B cell (primary cell): ENCODE measurements around the gene MSH3. TPM values are rescaled to one million over a fixed set of nuclear protein-coding genes. Genes with fewer than 3 reads are reported as not detected.

Experiments used
- ATAC-seq: fragments of 200-7000 bp; cut with Tn5 transposase; one replicate; pipeline ENCODE4 v1.10.0; 2021; ENCODE audit warnings: low read depth, mild to moderate bottlenecking, moderate number of reproducible peaks, moderate library complexity
- CTCF ChIA-PET: fragments of 350-600 bp; sonication (Branson Sonifier 250); formaldehyde crosslinking; loops from one replicate; lab custom pipeline; 2021; ENCODE audit warnings: antibody characterized with exemption, inconsistent platforms; lab: Charles Lee
- POLR2A ChIA-PET: fragments of 350-600 bp; sonication (Branson Sonifier 250); formaldehyde crosslinking; loops from one replicate; lab custom pipeline; 2021; ENCODE audit warnings: antibody characterized with exemption; lab: Charles Lee
- DNase-seq: peaks from one replicate; pipeline ENCODE4 v3.0.0; 2013
- H2AFZ ChIP-seq: 2 replicates; pipeline ENCODE4 v1.6.1; 2012; ENCODE audit warnings: mild to moderate bottlenecking, low read depth, low read length; ENCODE audit not compliant: insufficient read depth, poor library complexity, severe bottlenecking
- H3K27ac ChIP-seq, 2 donors: 1 replicate in 1 of 2; 2 replicates in 1 of 2; pipeline ENCODE4 v1.5.1; 2012 to 2013; ENCODE audit warnings: low read length in 2 of 2, mild to moderate bottlenecking in 2 of 2, moderate library complexity in 1 of 2
- H3K27me3 ChIP-seq, 4 experiments: fragments of 200-600 bp in 1 of 4; sonication (generic) in 1 of 4; replicated peaks in 1 of 4; 1 replicate in 2 of 4; 2 replicates in 2 of 4; pipeline versions ENCODE4 v1.6.1 to v1.7.0; 2013 to 2016; ENCODE audit warnings: low read length in 3 of 4, mild to moderate bottlenecking in 2 of 4, mixed read lengths in 1 of 4, moderate library complexity in 1 of 4; ENCODE audit not compliant: insufficient read depth in 4 of 4, control insufficient read depth in 3 of 4; ENCODE audit errors: control extremely low read depth in 1 of 4
- H3K36me3 ChIP-seq, 2 experiments: replicated peaks in 1 of 2; 1 replicate in 1 of 2; 2 replicates in 1 of 2; pipeline versions ENCODE4 v1.6.1 to v1.7.1; 2013; ENCODE audit warnings: low read length in 1 of 2; ENCODE audit not compliant: insufficient read depth in 2 of 2, control insufficient read depth in 1 of 2; ENCODE audit errors: control extremely low read depth in 1 of 2, extremely low read depth in 1 of 2
- H3K4me1 ChIP-seq, 2 donors: fragments of 200-600 bp in 1 of 2; sonication (generic) in 1 of 2; 1 replicate in 1 of 2; 2 replicates in 1 of 2; pipeline versions ENCODE4 v1.5.1 to v1.6.1; 2013 to 2017; ENCODE audit warnings: low read length in 2 of 2; ENCODE audit not compliant: control insufficient read depth in 2 of 2, insufficient read depth in 2 of 2
- H3K4me2 ChIP-seq: replicated peaks from 2 replicates; pipeline ENCODE3; 2012; ENCODE audit warnings: mild to moderate bottlenecking, low read depth, low read length; ENCODE audit not compliant: poor library complexity, severe bottlenecking
- H3K4me3 ChIP-seq, 5 experiments: fragments of 200-600 bp in 1 of 5; sonication (generic) in 1 of 5; 1 replicate in 3 of 5; 2 replicates in 2 of 5; pipeline versions ENCODE4 v1.5.1 to v1.7.0; 2011 to 2016; ENCODE audit warnings: low read length in 4 of 5, mild to moderate bottlenecking in 4 of 5, low read depth in 2 of 5, control low read depth in 1 of 5, moderate library complexity in 1 of 5; ENCODE audit not compliant: insufficient read depth in 1 of 5; ENCODE audit errors: control extremely low read depth in 1 of 5, extremely low read depth in 1 of 5
- H3K79me2 ChIP-seq: fragments of 200-600 bp; sonication (generic); one replicate; pipeline ENCODE4 v1.6.0; 2016; ENCODE audit warnings: low read length; ENCODE audit not compliant: control insufficient read depth, insufficient read depth
- H3K9ac ChIP-seq: fragments of 200-600 bp; sonication (generic); 2 replicates; pipeline ENCODE4 v1.6.1; 2017; ENCODE audit warnings: mild to moderate bottlenecking, low read length, moderate library complexity
- H3K9me3 ChIP-seq, 3 donors: one replicate each; pipeline versions ENCODE4 v1.6.1 to v1.7.1; 2013; ENCODE audit warnings: low read length in 2 of 3; ENCODE audit not compliant: control insufficient read depth in 2 of 3, insufficient read depth in 1 of 3; ENCODE audit errors: control extremely low read depth in 1 of 3
- H4K20me1 ChIP-seq: 2 replicates; pipeline ENCODE4 v1.6.0; 2012; ENCODE audit warnings: mild to moderate bottlenecking, low read length; ENCODE audit not compliant: insufficient read depth, control insufficient read depth, poor library complexity, severe bottlenecking
- H3K27ac Mint-ChIP-seq: one replicate; pipeline ENCODE4 v1.8.0; 2021; ENCODE audit warnings: mixed read lengths
- H3K27me3 Mint-ChIP-seq: one replicate; pipeline ENCODE4 v1.8.0; 2021; ENCODE audit warnings: mixed read lengths
- H3K4me1 Mint-ChIP-seq: one replicate; pipeline ENCODE4 v1.8.0; 2021; ENCODE audit warnings: mixed read lengths
- H3K4me3 Mint-ChIP-seq: one replicate; pipeline ENCODE4 v1.8.0; 2021; ENCODE audit warnings: mixed read lengths
- H3K9me3 Mint-ChIP-seq: one replicate; pipeline ENCODE4 v1.8.0; 2022; ENCODE audit warnings: mixed read lengths; ENCODE audit not compliant: insufficient read depth
- CTCF ChIP-seq: fragments of 200-600 bp; IDR thresholded peaks from one replicate; pipeline ENCODE4 v1.8.0; 2022; ENCODE audit warnings: antibody characterized with exemption, mild to moderate bottlenecking
- EZH2 ChIP-seq: IDR thresholded peaks from 2 replicates; pipeline ENCODE4 v1.6.1; 2012; ENCODE audit warnings: borderline replicate concordance, low read depth, mild to moderate bottlenecking, moderate library complexity, low read length; ENCODE audit not compliant: insufficient read depth, poor library complexity, severe bottlenecking
- WGBS: methylation state at CpG from one replicate; pipeline ENCODE4 v1.1.5; 2013; ENCODE audit warnings: missing lambda C conversion rate; ENCODE audit not compliant: insufficient coverage; 5-methylcytosine and 5-hydroxymethylcytosine counted together
- intact Hi-C: fragments of 100-400 bp; cut with micrococcal nuclease; formaldehyde crosslinking; loops from one replicate; pipeline ENCODE4 v1.10.0; 2022
- polyA plus RNA-seq: library from polyadenylated mRNA; depleted of rRNA; stranded (reverse); fragments of >200 nt; gene quantifications from 2 replicates; pipeline ENCODE4 v1.2.3, GENCODE V29; 2012
- total RNA-seq, 2 donors: library from RNA; stranded (reverse); fragments of 120-200 nt in 1 of 2; gene quantifications; 1 replicate in 1 of 2; 2 replicates in 1 of 2; pipeline versions ENCODE4 v1.2.3 to v1.2.4, GENCODE V29; 2013 to 2022

The MSH3 gene
- total and polyA plus RNA-seq, 2 donors (not counting 1 experiment from before 2014, with no cell fraction given), result 3.5 to 26.3 TPM

- Mint-ChIP-seq H3K4me1 (peaks cover 13% of the 10 kb centered on the region), H3K4me3 (peak overlapping the region; percentile 53)
- CTCF ChIA-PET, result interaction anchor here (0.5 to 2.2 kb wide), 3 partner anchors 66 to 576 kb away, joined by 4 to 10 read pairs (median 7); no protein-coding TSS in a partner anchor
These were observed 13.8 kb downstream of the MSH3 start for GRCh38 chr5:80668016-80668969.

More at GRCh38 chr5:80668016-80668969, 13.8 kb downstream of the MSH3 start:
- Histone ChIP-seq H3K9ac (peak overlapping the region; percentile 39), H4K20me1 (no peaks in the 10 kb centered on the region), H2AFZ (peak overlapping the region; percentile 44), H3K4me2 (peak overlapping the region; percentile 58), H3K79me2 (no peaks in the 10 kb centered on the region), H3K4me3 (peak overlapping the region in 4 of 5 experiments; percentile 12 to 50 (median 36)), H3K36me3 (peaks cover 25 to 51% of the 10 kb centered on the region in 2 experiments), H3K9me3 (no peaks in the 10 kb centered on the region), H3K4me1 (peaks cover 5 to 13% of the 10 kb centered on the region in 2 donors), H3K27ac (peak overlapping the region in 1 of 2 donors; percentile 17), H3K27me3 (no peaks in the 10 kb centered on the region)
- Mint-ChIP-seq H3K27ac (peak overlapping the region; percentile 76), H3K9me3 (no peaks in the 10 kb centered on the region), H3K27me3 (no peaks in the 10 kb centered on the region)
- intact Hi-C loops, result no loop called here
- ATAC-seq (peak; percentile 79), DNase-seq (peak; percentile 51)
- 72% methylated on average over 16 of the region's 16 CpGs for WGBS
- POLR2A ChIA-PET, result no interaction called here
- no peak for TF ChIP-seq EZH2
- TF ChIP-seq CTCF, result no peak
